Fibroblast of skin of scalp (primary cell): ENCODE measurements around the gene PDLIM7.

Source experiments
- DNase-seq: peaks from one replicate; pipeline ENCODE4 v3.0.0-alpha.2; 2013

Gene PDLIM7

DNA sequence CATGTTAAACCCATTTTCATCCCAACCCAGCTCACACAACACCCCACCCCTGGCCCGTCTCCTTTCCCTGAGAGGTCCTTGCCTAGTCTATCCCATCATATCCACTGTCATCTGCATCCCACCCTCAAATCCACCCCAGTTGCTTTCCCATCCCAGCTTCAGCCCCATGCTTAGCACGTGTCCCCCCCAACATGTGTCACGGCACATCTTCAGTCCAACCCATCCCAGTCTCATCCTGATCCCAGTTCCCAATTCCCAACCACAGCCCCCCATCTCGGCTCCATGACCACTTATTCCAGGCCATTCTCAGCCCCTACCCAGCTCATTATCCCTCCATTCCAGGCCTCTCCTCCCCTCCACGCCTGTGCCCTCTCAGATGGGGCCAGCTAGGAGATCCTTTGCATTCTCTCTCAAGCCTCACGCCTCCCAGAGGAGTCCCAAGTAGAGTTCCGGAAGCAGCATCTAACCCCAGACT lies 23.4 kb downstream of the PDLIM7 start:
- peak; percentile 58 for DNase-seq

DNA sequence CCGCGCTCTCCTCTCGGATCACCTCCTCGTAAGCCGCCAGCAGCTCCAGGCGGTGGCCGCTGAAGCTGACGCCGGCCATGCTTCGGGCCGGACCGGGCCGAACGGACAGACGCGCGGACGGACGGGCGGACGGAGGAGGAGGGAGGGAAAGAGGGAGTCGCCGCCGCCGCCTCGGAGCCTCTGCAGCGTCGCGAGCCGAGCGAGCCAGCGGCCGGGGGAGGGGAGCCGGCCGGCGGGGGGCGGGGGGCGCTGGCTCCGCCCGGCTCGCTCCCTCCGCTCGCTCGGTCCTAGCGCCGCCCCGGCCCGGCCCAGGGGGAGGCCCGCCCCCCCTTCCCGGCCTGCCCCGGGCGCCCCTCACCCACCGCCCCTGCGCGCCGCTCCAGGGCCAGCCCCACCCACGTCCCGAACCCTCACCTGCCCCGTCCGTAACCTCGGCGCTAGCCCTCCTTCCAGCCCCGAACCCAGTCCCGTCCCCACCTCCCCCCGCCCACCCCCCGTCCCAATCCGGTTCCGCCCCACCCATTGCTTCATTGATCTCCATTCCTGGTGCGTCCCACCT lies 23.9 kb downstream of the PDLIM7 start, which contains the start of gene DBN1:
TSS of gene DBN1 (minus strand) at position 192 of the 559 bp plus-strand sequence. CDS start at position 79, 113 bp downstream.
- peak; percentile 79 for DNase-seq

DNA sequence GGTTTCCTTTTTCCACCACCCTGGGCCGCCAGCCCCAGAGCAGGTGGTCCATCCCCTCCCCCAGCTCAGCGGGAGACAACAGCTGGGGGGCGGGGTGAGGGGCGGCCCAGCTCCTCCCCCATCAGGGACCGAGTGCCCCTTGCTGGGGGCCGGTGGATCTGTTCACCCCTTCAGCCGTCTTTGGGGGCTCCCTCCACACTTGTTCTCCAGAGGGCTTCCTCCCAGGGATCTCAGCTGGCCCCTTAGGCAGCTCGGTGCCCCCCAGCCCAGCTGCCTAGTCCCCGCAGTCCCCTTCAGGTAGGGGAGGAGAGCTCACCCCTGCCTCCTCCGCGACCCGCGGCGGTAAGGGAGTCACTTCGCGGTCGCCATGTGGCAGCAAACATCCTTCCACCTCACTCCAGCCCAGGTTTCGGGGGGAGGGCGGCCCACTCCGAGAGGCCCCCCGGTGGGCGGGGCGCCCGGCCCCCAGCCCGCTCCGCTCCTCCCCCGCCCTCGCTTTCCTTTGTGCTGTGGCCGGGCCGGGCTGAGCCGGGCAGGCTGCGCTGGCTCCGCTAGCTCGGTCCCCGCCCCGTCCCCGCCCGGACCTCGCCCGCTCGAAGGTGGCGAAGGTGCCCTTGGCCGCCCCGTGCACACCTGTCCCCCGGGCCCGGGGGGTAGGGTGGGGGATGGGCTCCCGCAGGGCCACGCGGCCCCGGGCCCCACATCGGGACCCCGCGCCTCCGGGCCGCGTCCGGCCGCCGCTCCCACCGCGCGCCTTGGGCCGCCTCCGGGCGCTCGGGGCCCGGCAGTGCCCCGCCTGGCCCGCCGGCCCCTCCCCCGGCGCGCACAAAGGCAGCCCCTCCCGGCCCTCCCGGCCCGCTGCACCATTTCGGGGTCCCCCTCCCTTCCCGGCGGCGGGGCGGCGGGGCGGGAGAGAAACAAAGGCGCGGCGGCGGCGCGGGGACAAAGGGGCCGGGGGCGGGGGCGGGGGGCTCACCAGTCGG lies 24.7 kb downstream of the PDLIM7 start:
- peak; percentile 47 for DNase-seq

DNA sequence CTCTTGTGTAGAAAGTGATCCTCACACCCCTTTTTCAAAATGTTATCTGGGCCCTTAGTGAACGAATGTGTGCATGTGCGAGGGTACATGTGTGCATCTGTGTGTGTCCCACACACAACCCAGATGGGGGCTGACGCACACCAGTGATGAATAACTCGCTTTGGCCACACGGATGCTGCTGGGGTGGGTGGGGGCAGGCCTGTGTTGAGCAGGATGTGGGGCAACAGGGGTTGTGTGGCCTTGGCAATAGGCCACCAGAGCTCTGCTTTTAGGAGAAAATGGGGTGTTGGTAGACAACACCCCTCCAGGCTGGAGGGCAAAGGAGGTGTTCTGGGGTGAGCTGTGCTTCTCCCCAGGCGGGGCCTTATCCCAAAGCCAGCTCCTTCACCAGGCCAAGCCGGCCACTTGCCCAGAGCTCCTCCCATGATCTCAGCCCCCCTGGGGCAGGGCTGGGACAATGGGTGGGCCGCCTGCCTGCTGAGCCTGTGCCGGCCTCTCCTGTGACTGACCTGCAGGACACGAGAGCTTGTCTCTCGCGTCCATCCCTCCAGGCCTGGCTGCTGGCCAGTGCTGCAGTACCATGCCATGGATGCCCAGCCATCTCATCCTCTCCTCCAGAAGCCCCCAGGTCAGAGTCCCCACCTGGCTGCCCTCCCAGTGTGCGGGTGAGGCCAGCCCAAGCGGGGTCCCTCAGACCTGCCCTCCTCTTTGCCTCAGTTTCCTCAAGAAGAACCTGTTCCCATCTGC lies 25.6 kb downstream of the PDLIM7 start:
- peak; percentile 49 for DNase-seq

DNA sequence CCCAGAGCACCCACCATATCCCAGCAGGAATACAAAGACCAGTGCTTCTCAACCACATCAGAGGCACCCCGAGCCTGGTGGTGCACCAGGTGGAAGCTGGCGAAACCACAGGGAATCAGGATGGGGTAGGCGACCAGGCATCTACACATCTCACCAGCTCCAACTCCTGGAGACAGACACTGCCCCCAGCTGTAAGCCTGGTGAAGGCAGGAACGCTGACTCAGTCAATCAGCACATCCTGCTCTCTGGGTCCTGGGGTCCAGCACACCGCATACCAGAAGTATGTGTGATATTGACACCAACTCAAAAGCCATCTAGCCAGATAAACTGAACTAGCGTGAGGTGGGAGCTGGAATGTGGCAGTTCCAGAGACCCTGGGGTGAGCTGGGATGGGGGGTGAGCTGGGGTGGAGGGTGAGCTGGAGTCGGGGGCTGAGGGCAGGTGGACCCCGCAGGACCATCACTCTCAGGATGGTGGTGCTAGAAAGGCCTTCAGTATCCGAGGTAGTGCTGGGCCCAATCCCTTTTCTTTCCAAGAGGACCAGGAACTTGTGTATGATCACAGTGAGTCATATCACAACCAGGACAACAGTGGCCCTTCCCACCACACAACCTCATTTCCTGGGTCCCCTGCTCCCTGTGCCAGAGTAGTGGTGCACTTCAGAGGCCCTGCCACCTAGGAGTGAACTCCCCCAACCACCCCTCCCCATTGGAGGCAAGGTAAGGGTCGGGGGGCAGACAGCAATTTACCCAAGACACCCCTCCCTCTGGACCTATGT lies 26.5 kb downstream of the PDLIM7 start:
- DNase-seq, result peak; percentile 66

DNA sequence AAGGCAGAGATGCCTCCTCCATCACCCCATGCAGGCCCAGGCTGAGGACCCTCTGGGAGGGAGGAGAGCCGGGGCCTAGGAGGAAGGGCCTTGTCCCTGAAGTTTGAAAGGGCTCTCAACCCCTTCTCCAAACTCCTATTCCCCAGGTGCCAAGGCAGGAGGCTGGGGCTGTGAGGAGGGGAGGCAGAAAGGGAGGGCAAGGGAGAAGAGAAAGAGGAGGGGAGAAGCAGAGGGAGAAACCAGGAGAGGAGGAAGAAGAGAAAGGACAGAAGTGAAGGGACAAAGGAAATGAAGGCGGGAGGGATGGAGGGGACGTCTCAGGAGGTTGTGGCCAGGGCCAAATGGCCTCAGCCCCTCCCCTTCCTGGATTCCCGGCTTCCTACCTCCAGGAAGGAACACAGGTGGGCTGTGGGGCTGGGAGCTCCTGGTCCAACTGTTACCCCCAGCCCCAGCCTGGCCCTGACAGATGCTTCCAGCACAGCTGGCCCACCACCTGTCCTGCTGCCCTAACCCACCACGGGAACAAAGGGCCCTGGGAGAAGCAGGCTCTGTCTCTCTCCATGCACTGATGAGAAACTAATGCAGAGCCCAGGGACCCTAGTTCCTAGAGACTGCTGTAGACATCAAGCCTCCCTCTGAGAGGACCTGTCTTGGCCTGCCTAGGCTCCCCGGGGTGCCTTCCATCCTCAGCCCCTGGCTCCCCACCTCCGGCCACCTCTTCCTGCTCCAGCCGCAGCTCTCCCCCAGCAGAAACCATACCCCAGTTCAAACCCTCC lies 27.5 kb downstream of the PDLIM7 start:
- DNase-seq, result no peak

DNA sequence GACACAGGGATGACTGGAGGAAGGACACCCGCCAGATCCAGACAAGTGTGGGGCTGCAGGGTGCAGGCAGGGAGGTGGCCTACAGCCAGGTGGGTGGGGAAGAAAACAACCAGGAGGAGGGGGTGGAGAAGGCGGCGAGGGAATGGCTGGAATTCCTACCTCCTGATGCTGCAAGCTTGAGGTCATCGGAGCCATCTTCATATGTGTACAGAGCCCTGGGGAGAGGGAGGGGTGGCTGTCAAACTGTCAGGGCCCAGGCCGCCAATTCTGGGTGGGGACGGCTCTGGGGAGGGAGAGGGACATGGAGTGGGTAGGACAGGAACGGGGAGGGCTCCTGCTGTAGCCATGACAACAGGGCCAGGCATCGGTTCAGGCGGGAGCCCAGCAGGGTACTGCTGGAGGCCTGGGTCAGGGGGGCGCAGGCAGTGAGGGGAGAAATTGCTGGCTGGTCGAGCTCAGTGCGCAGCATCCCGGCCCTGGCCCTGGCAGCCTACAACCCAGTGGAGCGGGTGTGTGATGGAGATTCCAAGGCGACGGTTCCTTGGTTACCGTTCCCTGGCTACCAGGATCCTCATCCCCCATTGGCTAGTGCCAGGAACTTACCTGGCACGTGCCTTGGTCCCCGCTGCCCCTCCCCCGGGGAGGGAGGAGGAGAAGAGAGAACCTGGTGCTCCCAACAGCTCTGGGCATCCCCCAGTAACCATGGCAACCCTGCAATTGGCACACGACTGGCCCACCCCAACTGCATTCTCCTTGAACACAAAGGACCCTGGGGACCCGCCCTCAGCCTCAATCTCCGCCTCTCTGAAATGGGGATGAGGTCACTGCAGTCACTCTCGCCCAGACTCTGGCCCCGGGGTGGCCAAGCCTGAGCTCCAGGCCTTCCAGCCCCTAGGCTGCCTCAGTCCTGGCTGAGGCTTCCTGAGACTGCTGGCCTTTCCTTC lies 28.4 kb downstream of the PDLIM7 start:
- peak; percentile 85 for DNase-seq

DNA sequence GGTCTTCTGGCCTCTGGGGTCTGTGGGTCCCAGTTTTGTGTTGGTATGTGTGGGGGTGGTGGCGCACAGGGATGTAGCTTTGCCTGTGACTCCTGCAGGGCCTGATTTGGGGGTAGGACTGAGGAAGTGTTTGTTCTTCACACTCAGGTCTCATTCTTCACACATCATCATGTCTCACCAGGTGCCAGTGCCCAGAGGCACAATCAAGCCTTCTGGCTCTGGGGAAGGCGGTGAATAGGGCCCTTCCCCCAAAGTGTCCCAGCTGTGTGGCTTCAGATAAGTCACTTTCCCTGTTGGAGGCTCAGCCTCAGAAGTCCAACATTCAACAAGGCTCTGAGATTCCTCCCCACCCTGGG lies 29.1 kb downstream of the PDLIM7 start:
- no peak for DNase-seq

DNA sequence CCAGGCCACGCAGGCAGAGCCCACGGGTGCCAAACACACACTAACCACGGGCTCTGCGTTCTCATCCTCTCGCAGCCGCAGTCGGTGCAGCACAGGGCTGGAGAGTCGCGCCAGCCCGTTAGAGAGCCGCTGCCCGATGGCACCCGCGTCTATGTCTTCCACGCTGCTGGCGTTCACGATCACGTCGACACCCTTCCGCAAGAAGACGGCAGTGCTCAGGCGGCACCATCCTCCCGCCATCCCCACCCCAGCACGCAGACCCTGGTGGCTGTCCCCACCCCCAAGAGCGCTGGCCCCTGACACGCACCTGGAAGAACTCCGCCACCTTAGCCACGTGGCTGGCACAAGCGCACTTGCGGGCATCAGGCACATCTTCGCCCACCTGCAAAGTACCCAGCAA lies 30.0 kb downstream of the PDLIM7 start:
- no peak for DNase-seq

DNA sequence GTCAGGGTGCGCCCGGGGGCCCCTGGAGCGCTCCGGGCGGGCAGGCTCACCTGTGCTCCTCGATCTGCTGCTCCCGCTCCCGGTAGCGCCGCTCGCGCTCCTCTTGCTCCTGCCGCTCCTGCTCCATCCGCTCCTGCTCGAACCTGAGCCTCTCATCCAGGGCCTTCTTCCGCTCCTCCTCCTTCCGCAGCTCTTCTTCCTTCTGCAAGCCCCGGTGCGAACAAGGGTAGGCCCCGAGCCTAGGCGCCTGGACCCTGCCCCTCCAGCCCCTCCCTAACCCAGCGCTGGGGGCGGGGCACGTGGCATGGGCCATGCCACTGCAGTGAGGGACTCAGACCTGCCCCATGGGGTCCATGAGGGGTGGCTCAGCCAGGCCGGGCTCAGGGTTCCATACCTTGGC lies 30.5 kb downstream of the PDLIM7 start:
- no peak for DNase-seq

DNA sequence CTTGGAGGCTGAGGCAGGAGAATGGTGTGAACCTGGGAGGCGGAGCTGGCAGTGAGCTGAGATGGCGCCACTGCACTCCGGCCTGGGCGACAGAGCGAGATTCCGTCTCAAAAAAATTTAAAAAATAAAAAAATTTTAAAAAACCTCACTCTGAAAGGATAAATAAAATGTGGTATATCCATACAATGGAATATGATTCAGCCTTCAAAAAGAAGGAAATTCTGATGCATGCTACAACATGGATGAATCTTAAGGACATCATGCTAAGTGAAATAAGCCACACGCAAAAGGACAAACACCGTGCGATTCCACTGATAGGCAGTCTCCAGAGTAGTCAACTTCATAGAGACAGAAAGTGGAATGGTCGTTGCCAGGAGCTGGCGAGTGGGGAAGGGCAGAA lies 32.4 kb downstream of the PDLIM7 start:
- no peak for DNase-seq

DNA sequence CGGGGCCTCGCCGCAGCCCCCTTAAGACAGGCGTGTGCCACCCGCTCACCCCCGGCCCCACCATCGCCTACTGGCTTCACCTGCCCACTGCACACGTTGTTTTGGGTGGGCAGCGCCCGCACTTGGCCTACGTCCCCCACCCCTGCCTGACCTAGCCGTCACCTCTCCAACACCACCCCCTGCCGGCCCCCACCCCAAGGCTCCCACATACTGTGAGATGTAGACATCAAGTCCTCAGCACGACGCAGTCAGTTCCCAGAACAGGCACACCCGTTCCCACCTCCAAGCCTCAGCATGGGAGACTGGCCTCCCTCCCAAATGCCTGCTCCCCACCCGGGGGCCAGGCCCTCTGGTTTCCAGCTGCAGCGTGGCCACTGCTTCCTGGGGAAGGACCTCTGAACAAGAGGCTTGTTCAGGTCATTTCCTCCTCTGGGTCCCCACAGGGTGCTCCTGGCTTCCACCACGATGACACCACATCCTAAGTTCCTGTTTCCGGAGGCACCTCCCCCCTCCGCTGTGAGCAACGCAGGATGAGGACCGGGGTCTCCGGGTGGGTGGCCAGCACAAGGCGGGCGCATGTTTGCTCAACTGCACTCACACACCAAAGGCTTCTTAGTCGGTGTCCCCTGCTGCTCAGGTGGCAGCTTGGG lies 35.3 kb downstream of the PDLIM7 start:
- no peak for DNase-seq

DNA sequence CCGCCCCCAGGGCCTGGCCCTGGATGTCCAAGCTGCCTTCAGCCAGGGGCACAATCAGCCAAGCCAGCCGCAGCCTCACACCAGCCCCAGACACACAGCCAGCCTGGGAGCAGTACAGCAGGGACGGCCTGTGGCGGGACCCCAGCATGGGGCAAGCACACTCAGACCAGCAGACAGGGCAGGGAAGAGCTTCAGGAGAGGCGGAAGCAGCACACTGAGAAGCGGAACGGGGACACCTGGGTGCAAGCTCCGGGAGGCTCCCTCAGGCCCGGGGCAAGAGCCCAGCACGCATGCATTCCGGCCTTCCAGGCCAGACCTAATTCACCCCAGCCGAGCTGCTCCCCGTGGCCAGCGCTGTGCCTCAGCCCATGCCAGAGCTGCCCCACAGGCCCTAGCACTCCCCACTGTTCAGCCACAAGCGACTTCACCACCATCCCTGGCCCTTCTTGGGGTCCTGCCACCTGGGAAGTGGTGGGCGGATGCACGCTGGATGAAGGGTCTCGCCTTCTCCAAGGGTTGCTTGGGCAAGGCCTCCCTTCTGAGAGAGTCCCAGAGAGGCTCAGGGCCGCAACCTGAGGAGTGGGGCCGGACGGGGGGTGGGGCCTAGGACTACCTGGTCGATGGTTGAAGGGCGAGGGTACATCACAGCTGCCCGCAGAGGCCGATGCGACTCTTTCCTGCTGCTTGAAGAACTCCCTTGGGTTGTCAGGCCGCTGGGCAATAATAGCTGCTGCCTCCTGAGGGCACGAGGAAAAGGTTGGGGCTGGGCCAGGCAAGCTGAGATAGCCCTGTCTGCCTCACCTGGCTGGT lies 37.4 kb downstream of the PDLIM7 start:
- DNase-seq, result no peak

DNA sequence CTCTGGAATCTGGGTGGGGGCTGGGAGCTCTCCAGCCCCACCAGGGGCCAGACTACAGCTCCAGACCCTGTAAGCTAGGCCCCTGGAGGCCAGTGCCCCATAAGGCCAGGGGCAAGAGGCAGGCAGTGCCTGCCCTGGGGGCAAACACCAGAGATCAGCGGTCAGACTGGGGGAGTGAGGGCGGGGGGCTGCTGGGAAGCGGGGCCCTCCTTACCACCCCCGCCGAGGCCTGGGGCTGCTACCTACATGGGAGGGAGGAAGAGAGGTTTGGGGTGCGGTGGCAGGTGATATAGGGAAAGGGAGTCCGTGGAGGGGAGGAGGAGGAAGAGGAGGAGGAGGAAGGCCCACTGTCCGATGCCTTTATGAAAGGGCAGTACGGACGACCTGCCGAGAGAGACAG lies 38.0 kb downstream of the PDLIM7 start:
- no peak for DNase-seq

DNA sequence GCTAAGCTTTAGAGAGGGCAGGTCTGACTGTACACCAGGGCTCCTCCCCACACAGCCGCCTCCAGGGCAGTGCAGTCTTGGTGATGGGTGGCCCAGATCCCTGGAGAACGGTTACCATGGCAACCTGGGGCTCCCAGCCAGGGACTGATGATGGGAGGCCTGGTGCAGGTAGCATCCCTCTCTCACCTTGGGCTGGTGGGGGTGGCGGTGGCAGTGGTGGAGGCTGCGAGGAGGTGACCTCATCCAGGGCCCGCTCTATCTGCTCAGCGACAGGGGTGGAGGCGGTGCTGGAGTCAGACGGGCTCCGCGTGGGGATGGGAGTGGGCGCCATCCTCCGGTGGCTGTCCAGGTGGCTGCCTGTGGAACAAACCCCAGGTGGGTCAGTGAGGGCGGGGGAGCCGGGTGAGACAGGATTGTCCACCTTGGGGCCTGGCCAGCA lies 38.5 kb downstream of the PDLIM7 start:
- peak; percentile 33 for DNase-seq

DNA sequence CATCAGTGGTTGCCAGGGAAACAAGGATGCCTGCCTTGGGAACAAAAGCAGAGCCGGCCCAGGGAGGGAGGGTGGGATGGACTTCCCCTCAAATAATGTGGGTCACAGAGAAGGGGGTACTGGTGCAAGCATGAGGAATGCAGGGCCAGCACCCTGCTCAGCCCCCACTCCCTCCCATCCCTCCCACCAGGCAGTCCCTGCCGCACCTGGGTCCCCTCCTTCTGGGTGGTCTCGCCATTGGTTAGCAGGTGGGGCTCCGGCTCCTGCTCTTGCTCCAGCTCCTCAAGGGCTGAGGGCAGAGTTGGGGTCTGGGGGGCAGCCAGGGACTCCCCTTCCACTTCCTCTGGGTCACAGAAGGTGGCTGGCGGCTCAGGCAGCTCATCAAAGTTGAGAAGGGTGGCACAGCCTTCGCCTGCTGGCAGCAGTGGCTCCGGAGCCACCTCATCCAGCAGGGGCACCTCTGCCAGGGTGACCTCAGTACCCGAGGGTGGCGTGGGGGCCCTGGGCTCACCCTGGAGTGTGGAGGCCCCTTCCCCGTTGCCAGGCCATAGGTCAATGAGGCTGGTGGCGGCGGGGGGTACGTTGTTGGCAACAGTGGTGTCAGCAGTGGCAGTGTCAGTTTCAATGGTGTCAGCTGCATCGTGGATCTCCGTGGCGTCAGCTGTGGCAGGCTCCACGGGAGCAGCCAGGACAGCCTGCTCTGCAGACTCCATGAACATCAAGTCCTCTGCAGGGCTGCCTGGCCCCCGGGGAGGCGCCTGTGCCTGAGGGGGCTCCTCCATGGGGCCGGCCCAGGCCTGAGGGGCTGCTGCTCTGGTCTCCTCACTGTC lies 39.3 kb downstream of the PDLIM7 start:
- DNase-seq, result no peak

DNA sequence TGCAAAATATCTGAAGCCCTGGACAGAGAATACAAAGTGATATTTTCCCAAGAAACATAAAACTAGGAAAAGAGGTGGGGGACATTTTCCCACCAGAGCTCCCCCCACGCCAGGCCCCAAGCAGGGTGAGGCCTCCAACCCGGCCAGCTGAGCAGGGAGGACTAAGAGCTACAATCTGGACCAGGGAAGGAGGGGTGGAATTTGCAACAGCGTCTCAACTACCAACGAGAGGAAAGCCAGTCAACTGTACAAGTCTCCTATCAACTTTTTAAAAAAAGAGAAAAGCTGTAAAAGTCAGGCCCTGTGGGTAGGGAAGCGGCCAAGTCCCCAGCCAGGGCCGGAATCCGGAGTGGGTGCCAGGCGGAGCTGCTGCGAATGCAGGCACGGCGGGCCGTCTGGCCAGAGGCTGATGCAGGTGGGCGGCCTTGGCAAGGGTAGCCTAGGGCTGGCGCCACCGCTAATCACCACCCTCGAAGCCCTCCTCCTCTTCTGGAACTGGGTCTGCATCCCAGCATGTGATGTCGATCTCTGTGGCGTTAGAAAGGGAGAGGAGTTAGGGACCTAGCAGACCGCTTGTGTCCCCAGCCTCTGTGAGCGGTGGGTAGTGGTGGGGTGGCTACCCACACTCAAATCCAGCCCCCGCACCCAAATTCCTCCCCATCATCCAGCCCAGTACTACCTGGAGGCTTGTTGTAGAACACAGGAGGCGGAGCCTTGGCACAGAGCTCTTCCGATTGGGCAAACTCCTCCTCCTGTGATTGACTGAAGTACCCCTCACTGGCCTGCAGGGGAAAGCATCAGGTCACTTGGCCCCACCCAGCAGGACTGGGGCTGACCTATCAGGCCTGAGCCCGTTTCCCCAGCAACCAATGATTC lies 40.2 kb downstream of the PDLIM7 start:
- DNase-seq, result peak; percentile 97
